H9 (cell line): Measurements from ENCODE around the gene MTURN. TPM values are rescaled to one million over a fixed set of nuclear protein-coding genes. Genes with fewer than 3 reads are reported as not detected.

Experiments
- DNase-seq: peaks from one replicate; pipeline ENCODE4 v3.0.0-alpha.2; 2017
- H2AFZ ChIP-seq: one replicate; pipeline ENCODE4 v1.6.1; 2013; ENCODE audit warnings: mild to moderate bottlenecking, low read length, control low read depth, moderate library complexity
- H2AK5ac ChIP-seq: 2 replicates; pipeline ENCODE4 v1.6.1; 2013; ENCODE audit warnings: low read length, control low read depth, mixed read lengths; ENCODE audit not compliant: insufficient read length
- H2BK120ac ChIP-seq: one replicate; pipeline ENCODE4 v1.6.1; 2013; ENCODE audit warnings: low read depth, mild to moderate bottlenecking, low read length, control low read depth, inconsistent platforms; ENCODE audit not compliant: poor library complexity, severe bottlenecking
- H2BK12ac ChIP-seq: 2 replicates; pipeline ENCODE4 v1.6.1; 2013; ENCODE audit warnings: low read length, control low read depth, mixed read lengths, low read depth; ENCODE audit not compliant: insufficient read length
- H2BK15ac ChIP-seq: 2 replicates; pipeline ENCODE4 v1.6.1; 2013; ENCODE audit warnings: low read depth, low read length, control low read depth
- H2BK20ac ChIP-seq: one replicate; pipeline ENCODE4 v1.6.1; 2013; ENCODE audit warnings: low read depth, mild to moderate bottlenecking, low read length, control low read depth, inconsistent platforms; ENCODE audit not compliant: poor library complexity, severe bottlenecking
- H2BK5ac ChIP-seq: 2 replicates; pipeline ENCODE4 v1.6.1; 2013; ENCODE audit warnings: low read length, control low read depth, mixed read lengths; ENCODE audit not compliant: insufficient read length
- H3K14ac ChIP-seq: 2 replicates; pipeline ENCODE4 v1.6.1; 2013; ENCODE audit warnings: low read length, control low read depth; ENCODE audit not compliant: insufficient read depth
- H3K18ac ChIP-seq: 2 replicates; pipeline ENCODE4 v1.6.1; 2013; ENCODE audit warnings: low read depth, mild to moderate bottlenecking, mixed read lengths, low read length, control low read depth; ENCODE audit not compliant: insufficient read length
- H3K23ac ChIP-seq: 2 replicates; pipeline ENCODE4 v1.6.1; 2013; ENCODE audit warnings: low read length, control low read depth, mixed read lengths, low read depth; ENCODE audit not compliant: insufficient read length
- H3K23me2 ChIP-seq: 2 replicates; pipeline ENCODE4 v1.6.1; 2013; ENCODE audit warnings: low read depth, mild to moderate bottlenecking, mixed read lengths, low read length, control low read depth; ENCODE audit not compliant: insufficient read length, poor library complexity, severe bottlenecking
- H3K27ac ChIP-seq: 2 replicates; pipeline ENCODE4 v1.5.1; 2013; ENCODE audit warnings: low read length, control low read depth, mixed read lengths, low read depth; ENCODE audit not compliant: insufficient read length
- H3K27me3 ChIP-seq: 2 replicates; pipeline ENCODE4 v1.6.1; 2013; ENCODE audit warnings: low read length, control low read depth, inconsistent platforms; ENCODE audit not compliant: insufficient read depth
- H3K4ac ChIP-seq: 2 replicates; pipeline ENCODE4 v1.6.1; 2013; ENCODE audit warnings: low read depth, mild to moderate bottlenecking, control low read depth, inconsistent platforms, low read length, moderate library complexity
- H3K4me1 ChIP-seq: 2 replicates; pipeline ENCODE4 v1.6.1; 2013; ENCODE audit warnings: low read length, control low read depth, inconsistent platforms; ENCODE audit not compliant: insufficient read depth
- H3K4me2 ChIP-seq: 2 replicates; pipeline ENCODE4 v1.6.1; 2013; ENCODE audit warnings: low read length, control low read depth, mixed read lengths; ENCODE audit not compliant: insufficient read length, insufficient read depth
- H3K56ac ChIP-seq: 2 replicates; pipeline ENCODE4 v1.6.1; 2013; ENCODE audit warnings: low read depth, mild to moderate bottlenecking, mixed read lengths, low read length, control low read depth; ENCODE audit not compliant: insufficient read length
- H3K79me1 ChIP-seq: 2 replicates; pipeline ENCODE4 v1.6.1; 2013; ENCODE audit warnings: low read depth, mild to moderate bottlenecking, moderate library complexity, low read length, control low read depth, inconsistent platforms; ENCODE audit not compliant: insufficient read depth, poor library complexity, severe bottlenecking
- H3K79me2 ChIP-seq: 2 replicates; pipeline ENCODE4 v1.6.1; 2013; ENCODE audit warnings: low read length, control low read depth, inconsistent platforms; ENCODE audit not compliant: insufficient read depth
- H3K9ac ChIP-seq: 2 replicates; pipeline ENCODE4 v1.6.1; 2013; ENCODE audit warnings: low read length, control low read depth, mixed read lengths; ENCODE audit not compliant: insufficient read length; ENCODE audit errors: extremely low read depth
- H3K9me3 ChIP-seq: one replicate; pipeline ENCODE4 v1.6.1; 2013; ENCODE audit warnings: low read depth, low read length, inconsistent platforms; ENCODE audit not compliant: control insufficient read depth
- H3T11ph ChIP-seq: one replicate; pipeline ENCODE4 v1.6.1; 2013; ENCODE audit warnings: mild to moderate bottlenecking, low read length, control low read depth, inconsistent platforms
- H4K20me1 ChIP-seq: one replicate; pipeline ENCODE4 v1.6.1; 2013; ENCODE audit not compliant: control insufficient read depth, insufficient read length, insufficient read depth
- H4K5ac ChIP-seq: 2 replicates; pipeline ENCODE4 v1.6.1; 2013; ENCODE audit warnings: low read depth, mild to moderate bottlenecking, mixed read lengths, low read length, control low read depth; ENCODE audit not compliant: insufficient read length
- H4K8ac ChIP-seq: replicated peaks from 2 replicates; pipeline ENCODE4 v1.6.1; 2013; ENCODE audit warnings: low read length, control low read depth, mixed read lengths, low read depth; ENCODE audit not compliant: insufficient read length
- H4K91ac ChIP-seq: 2 replicates; pipeline ENCODE4 v1.6.1; 2013; ENCODE audit warnings: low read depth, mild to moderate bottlenecking, moderate library complexity, mixed read lengths, low read length, control low read depth; ENCODE audit not compliant: insufficient read length
- H3K27ac Mint-ChIP-seq, 3 experiments: 2 replicates in 2 of 3; 3 replicates in 1 of 3; pipeline ENCODE4 v1.8.0; 2020 to 2021; ENCODE audit warnings: mixed read lengths in 3 of 3, mild to moderate bottlenecking in 1 of 3, moderate library complexity in 1 of 3
- H3K27me3 Mint-ChIP-seq: 2 replicates; pipeline ENCODE4 v1.8.0; 2021; ENCODE audit warnings: low read depth, mild to moderate bottlenecking, moderate library complexity, mixed read lengths
- H3K36me3 Mint-ChIP-seq, 3 experiments: 2 replicates in 2 of 3; 3 replicates in 1 of 3; pipeline ENCODE4 v1.8.0; 2020 to 2021; ENCODE audit warnings: low read depth in 3 of 3, mixed read lengths in 3 of 3; ENCODE audit not compliant: insufficient read depth in 1 of 3
- H3K4me1 Mint-ChIP-seq, 2 experiments: 2 replicates each; pipeline ENCODE4 v1.8.0; 2020; ENCODE audit warnings: mixed read lengths in 2 of 2
- H3K4me3 Mint-ChIP-seq, 2 experiments: 2 replicates in 1 of 2; 3 replicates in 1 of 2; pipeline ENCODE4 v1.8.0; 2020 to 2021; ENCODE audit warnings: mild to moderate bottlenecking in 2 of 2, mixed read lengths in 2 of 2, moderate library complexity in 1 of 2
- H3K9me3 Mint-ChIP-seq, 2 experiments: 2 replicates in 1 of 2; 3 replicates in 1 of 2; pipeline ENCODE4 v1.8.0; 2020; ENCODE audit warnings: mild to moderate bottlenecking in 2 of 2, mixed read lengths in 2 of 2, moderate library complexity in 1 of 2
- WGBS: extraction: QIAGEN DNeasy Blood & Tissue Kit; methylation state at CpG from one replicate; pipeline ENCODE4 v1.1.7; 2013; ENCODE audit warnings: missing lambda C conversion rate, low lambda C conversion rate, mixed read lengths; ENCODE audit not compliant: insufficient read length; ENCODE audit errors: extremely low coverage; 5-methylcytosine and 5-hydroxymethylcytosine counted together
- total RNA-seq: library from RNA; stranded (reverse); gene quantifications from 2 replicates; pipeline ENCODE4 v1.2.1, GENCODE V29; 2021
- TF ChIP-seq, protein P1 (sequence below): fragments of 200-600 bp; sonication (generic); conservative IDR thresholded peaks from 3 replicates; pipeline ENCODE4 v1.8.0; 2021; ENCODE audit warnings: antibody characterized with exemption, mild to moderate bottlenecking

Gene MTURN
- total RNA-seq, 1 experiment from 2014 or later, result 3.4 TPM

DNA sequence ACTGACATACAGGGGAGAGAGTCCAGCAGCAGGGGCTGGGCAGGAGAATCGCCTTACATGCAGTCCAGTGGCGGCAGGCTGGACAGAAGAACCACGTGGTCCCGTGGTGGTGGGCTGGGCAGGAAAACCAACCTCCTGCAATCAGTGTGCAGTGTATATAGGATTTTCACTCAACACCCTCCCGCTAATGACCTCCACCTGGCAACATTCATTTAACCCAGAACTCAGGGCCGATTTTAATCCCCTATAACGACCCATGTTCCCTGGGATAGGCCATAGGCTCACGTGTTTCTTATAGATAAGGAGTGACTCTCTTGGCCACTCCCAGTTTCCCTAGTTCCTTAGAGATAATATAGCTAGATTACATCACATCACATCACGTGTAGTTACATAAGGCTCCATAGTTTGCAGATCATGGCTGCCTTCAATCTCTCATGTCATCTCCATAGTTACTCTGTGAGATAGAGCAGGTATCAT lies 19.4 kb downstream of the MTURN start:
- Histone ChIP-seq H3K4me1 (no peaks in the 10 kb centered on the region), H4K20me1 (no peaks in the 10 kb centered on the region), H4K91ac (no peak overlapping the region), H2BK20ac (no peak overlapping the region), H2BK15ac (no peak overlapping the region), H4K8ac (no peak overlapping the region), H3K18ac (no peak overlapping the region), H2BK120ac (no peak overlapping the region), H3T11ph (no peak overlapping the region), H3K4me2 (no peak overlapping the region), H2BK12ac (no peak overlapping the region), H3K79me1 (no peaks in the 10 kb centered on the region), H3K27ac (no peak overlapping the region), H3K9me3 (no peaks in the 10 kb centered on the region), H4K5ac (no peak overlapping the region), H3K9ac (no peak overlapping the region), H3K23me2 (no peaks in the 10 kb centered on the region), H3K79me2 (no peaks in the 10 kb centered on the region), H3K27me3 (no peaks in the 10 kb centered on the region), H2BK5ac (no peak overlapping the region), H2AFZ (no peak overlapping the region), H2AK5ac (no peak overlapping the region), H3K56ac (no peak overlapping the region), H3K14ac (no peak overlapping the region), H3K4ac (no peak overlapping the region), H3K23ac (no peak overlapping the region)
- no peak for DNase-seq
- Mint-ChIP-seq H3K27ac (no peak overlapping the region), H3K9me3 (no peaks in the 10 kb centered on the region), H3K36me3 (peaks cover 0 to 2% (median 0%) of the 10 kb centered on the region in 3 experiments; a peak in 1 of 7 replicates), H3K27me3 (no peaks in the 10 kb centered on the region), H3K4me3 (no peak overlapping the region), H3K4me1 (peaks cover 10 to 25% of the 10 kb centered on the region in 2 experiments)
- TF ChIP-seq, protein P1, sequence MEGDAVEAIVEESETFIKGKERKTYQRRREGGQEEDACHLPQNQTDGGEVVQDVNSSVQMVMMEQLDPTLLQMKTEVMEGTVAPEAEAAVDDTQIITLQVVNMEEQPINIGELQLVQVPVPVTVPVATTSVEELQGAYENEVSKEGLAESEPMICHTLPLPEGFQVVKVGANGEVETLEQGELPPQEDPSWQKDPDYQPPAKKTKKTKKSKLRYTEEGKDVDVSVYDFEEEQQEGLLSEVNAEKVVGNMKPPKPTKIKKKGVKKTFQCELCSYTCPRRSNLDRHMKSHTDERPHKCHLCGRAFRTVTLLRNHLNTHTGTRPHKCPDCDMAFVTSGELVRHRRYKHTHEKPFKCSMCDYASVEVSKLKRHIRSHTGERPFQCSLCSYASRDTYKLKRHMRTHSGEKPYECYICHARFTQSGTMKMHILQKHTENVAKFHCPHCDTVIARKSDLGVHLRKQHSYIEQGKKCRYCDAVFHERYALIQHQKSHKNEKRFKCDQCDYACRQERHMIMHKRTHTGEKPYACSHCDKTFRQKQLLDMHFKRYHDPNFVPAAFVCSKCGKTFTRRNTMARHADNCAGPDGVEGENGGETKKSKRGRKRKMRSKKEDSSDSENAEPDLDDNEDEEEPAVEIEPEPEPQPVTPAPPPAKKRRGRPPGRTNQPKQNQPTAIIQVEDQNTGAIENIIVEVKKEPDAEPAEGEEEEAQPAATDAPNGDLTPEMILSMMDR, result no peak
- WGBS, result no CpG with 5 or more reads among the region's 9 CpGs
